Heart left ventricle (tissue), 16 donors: ENCODE data around the gene PSMD4. TPM values are rescaled to one million over a fixed set of nuclear protein-coding genes. Genes with fewer than 3 reads are reported as not detected.
A peak's percentile ranks its signal among the peaks of the same experiment; 100 is the strongest.

Experiments used
- ATAC-seq, 4 donors: fragments of 200-7000 bp; cut with Tn5 transposase; one replicate each; pipeline ENCODE4 v1.9.1; 2020 to 2022; ENCODE audit warnings: moderate library complexity in 4 of 4, mild to moderate bottlenecking in 3 of 4, moderate number of reproducible peaks in 1 of 4
- DNase-seq, 5 donors: peaks; one replicate each; pipeline ENCODE4 v3.0.0-alpha.2; 2020
- H3K27ac ChIP-seq, 12 donors: fragments of 200-600 bp; sonication (generic) in 4 of 12; one replicate each; pipeline versions ENCODE4 v1.5.0 to v1.8.0; 2016 to 2022; ENCODE audit warnings: mild to moderate bottlenecking in 2 of 12
- H3K27me3 ChIP-seq, 9 donors: fragments of 200-600 bp; sonication (generic) in 2 of 9; one replicate each; pipeline versions ENCODE4 v1.5.1 to v1.8.0; 2016 to 2022; ENCODE audit warnings: mild to moderate bottlenecking in 3 of 9
- H3K36me3 ChIP-seq, 9 donors: fragments of 200-600 bp; sonication (generic) in 2 of 9; one replicate each; pipeline versions ENCODE4 v1.5.0 to v1.8.0; 2018 to 2022; ENCODE audit warnings: mild to moderate bottlenecking in 2 of 9
- H3K4me1 ChIP-seq, 12 donors: fragments of 200-600 bp; sonication (generic) in 4 of 12; one replicate each; pipeline versions ENCODE4 v1.5.0 to v1.8.0; 2016 to 2022; ENCODE audit warnings: mild to moderate bottlenecking in 3 of 12
- H3K4me3 ChIP-seq, 12 donors: fragments of 200-600 bp; sonication (generic) in 4 of 12; one replicate each; pipeline versions ENCODE4 v1.5.0 to v1.8.0; 2017 to 2022; ENCODE audit warnings: mild to moderate bottlenecking in 9 of 12, moderate library complexity in 4 of 12
- H3K9me3 ChIP-seq, 12 donors: fragments of 200-600 bp; sonication (generic) in 4 of 12; one replicate each; pipeline versions ENCODE4 v1.5.0 to v1.8.0; 2016 to 2022; ENCODE audit warnings: mild to moderate bottlenecking in 1 of 12
- CTCF ChIP-seq, 12 donors: fragments of 200-600 bp; sonication (generic) in 4 of 12; IDR thresholded peaks; one replicate each; pipeline versions ENCODE4 v1.5.0 to v1.8.0; 2018 to 2022; ENCODE audit warnings: antibody characterized with exemption in 12 of 12, mild to moderate bottlenecking in 5 of 12
- POLR2A ChIP-seq, 2 donors: fragments of 450-650 bp; IDR thresholded peaks; one replicate each; pipeline ENCODE4 v1.6.1; 2017; ENCODE audit warnings: antibody characterized with exemption in 2 of 2, mild to moderate bottlenecking in 2 of 2, moderate library complexity in 2 of 2
- WGBS, 4 donors: extraction: QIAGEN DNeasy Blood & Tissue Kit in 2 of 4; methylation state at CpG; one replicate each; pipeline versions ENCODE4 v1.1.5 to v1.1.7; 2013 to 2018; 5-methylcytosine and 5-hydroxymethylcytosine counted together
- intact Hi-C, 10 donors: fragments of 100-400 bp; cut with DNase I; formaldehyde crosslinking; loops; one replicate each; pipeline versions ENCODE4 v1.11.1 to v1.14.2; 2022
- polyA plus RNA-seq, 2 donors: library from polyadenylated mRNA; stranded (reverse); fragments of 200-250 nt; gene quantifications; one replicate each; pipeline ENCODE4 v1.2.3, GENCODE V29; 2013
- total RNA-seq, 9 donors: library from RNA; depleted of rRNA in 2 of 9; stranded (reverse); fragments of >200 nt in 2 of 9; fragmentation: NEBNext Ultra II Directional in 3 of 9; extraction: Animal tissue kit (Norgen Biotek cat#: 25700) in 3 of 9; gene quantifications; one replicate each; pipeline versions ENCODE4 v1.1.0 to v1.2.4, GENCODE V29; 2016 to 2023
- donor health status: ischemic (EF 13 %, LVEDD 7.1; RV severe dilation, severe dysfunction).
- donor health status: healthy with polysubstance abuse.
- donor health status: DM: no; HTN: yes; CAD: no.
- donor health status: DM: no; HTN: no; CAD: no.
- donor health status: ischemic (EF 25% LVEDD 6.9; RV normal size, moderate dysfunction).
- donor health status: ischemic (EF 25% LVEDD 5.7; RV mildly dilated, moderate dysfunction).
- donor health status: healthy.
- donor health status: DM: yes; HTN: yes; CAD: no.
- donor health status: ischemic (EF 35%, LVEDD 5.7; RV mildly dilated, moderate dysfunction).
- donor health status: nonischemic (EF 11% LVEDD 7.7; RV severe dilation, severe dysfunction).
- donor health status: DM: yes; HTN: yes; CAD: no.
- donor health status: PGD.
- donor health status: ischemic (EF 29% LVEDD 5.4; RV normal size, mild dysfunction).
- donor health status: nonischemic (EF 23%, LVEDD 6.1; RV moderate dilation, normal function).

PSMD4 gene
- total and polyA plus RNA-seq, 11 donors, result 127 to 231 (median 143) TPM

DNA sequence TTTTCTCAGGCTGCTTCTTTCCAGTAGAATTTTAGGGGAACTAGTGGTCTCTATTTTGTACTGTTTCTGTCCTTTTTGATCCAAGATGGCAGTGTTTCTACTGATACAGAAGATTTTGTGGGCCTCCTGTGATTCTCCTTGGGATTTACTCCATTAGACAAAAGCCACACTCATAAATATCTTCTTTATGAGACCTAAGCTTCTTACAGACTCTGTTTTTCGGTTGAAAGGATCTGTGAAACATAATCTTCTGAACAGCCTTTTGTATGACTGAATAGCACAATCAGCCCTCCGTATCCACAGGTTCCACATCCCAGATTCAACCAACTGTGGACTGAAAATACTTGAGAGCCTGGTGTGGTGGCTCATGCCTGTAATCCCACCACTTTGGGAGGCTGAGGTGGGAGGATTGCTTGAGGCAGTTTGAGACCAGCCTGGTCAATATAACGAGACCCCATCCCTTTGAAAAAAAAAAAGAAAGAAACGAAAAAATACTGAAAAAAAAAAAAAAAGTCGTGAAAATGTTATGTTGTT is 10.8 kb upstream of the PSMD4 start:
- no peak overlapping the region for H3K27ac ChIP-seq
- TF ChIP-seq POLR2A (IDR thresholded peaks at IDR 0.05), result no peak
- no peak for TF ChIP-seq CTCF (IDR thresholded peaks at IDR 0.05)
- H3K9me3 ChIP-seq, result no peaks in the 10 kb centered on the region
- peaks cover 5 to 100% (median 100%) of the 10 kb centered on the region in 9 donors for H3K36me3 ChIP-seq
- no peaks in the 10 kb centered on the region for H3K27me3 ChIP-seq
- ATAC-seq, result no peak
- no peak overlapping the region for H3K4me3 ChIP-seq
- intact Hi-C loops, result loop anchor here in 1 of 10 donors (5.0 kb wide), 1 partner anchor 36 kb away; no protein-coding TSS in a partner anchor
- 85 to 90% (median 88%) methylated on average over 5 of the region's 5 CpGs for WGBS, 4 donors
- DNase-seq, result no peak
- H3K4me1 ChIP-seq, result no peaks in the 10 kb centered on the region

DNA sequence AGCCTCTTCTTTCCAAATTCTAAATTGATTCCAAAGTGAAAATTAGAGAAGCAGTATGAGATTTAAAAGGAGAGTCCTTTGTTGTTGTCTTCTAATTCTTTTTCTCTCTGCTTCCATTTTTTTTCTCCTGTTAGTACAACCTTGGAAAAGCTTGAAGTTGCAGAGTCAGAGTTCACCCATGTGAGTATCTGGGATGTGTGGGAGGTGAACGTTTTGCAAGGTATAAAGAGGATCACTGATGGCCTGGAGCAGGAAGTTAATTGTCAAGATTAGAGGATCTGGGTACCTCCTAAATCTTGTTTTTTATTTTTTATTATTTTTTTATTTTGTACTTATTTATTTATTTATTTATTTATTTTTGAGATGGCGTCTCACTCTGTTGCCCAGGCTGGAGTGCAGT is 7.7 kb upstream of the PSMD4 start:
- no peak overlapping the region for H3K4me3 ChIP-seq
- TF ChIP-seq CTCF (IDR thresholded peaks at IDR 0.05) (no peak), POLR2A (IDR thresholded peaks at IDR 0.05) (no peak)
- no peaks in the 10 kb centered on the region for H3K9me3 ChIP-seq
- H3K36me3 ChIP-seq, result peaks cover 5 to 89% (median 81%) of the 10 kb centered on the region in 9 donors
- 85 to 91% (median 86%) methylated on average over 2 of the region's 2 CpGs for WGBS, 4 donors
- no peak for DNase-seq
- H3K4me1 ChIP-seq, result no peaks in the 10 kb centered on the region
- H3K27me3 ChIP-seq, result no peaks in the 10 kb centered on the region
- H3K27ac ChIP-seq, result no peak overlapping the region
- intact Hi-C loops, result no loop called here
- no peak for ATAC-seq

DNA sequence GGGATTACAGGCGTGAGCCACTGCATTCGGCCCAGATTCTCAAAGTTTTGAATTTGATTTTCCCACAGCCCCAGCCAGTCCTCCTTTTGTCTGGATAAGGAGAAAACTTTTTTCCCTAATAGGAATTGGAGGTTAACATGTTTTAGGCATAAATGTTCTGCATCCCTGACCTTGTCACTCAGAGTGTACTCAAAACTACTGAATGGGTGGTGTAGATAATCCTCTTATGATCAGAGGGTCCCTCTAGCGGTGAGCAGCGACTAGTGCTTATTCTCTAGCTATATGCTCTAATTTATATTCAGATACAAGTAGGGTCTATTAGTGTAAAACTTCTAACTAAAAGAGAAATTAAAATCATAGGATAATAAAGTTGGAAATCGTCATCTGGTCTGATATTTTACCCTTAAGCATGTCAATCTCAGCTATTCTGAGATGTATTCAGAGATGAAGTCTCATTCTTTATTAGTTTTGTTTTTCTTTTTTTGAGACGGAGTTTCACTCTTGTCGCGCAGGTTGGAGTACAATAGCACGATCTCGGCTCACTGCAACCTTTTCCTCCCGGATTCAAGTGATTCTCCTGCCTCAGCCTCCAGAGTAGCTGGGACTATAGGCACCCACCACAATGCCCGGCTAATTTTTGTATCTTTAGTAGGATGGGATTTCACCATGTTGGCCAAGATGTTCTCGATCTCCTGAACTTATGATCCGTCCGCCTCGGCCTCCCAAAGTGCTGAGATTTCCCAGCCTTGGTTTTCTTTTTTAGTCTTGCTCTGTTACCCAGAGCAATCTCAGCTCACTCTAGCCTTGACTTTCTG is 2.7 kb upstream of the PSMD4 start:
- peak overlapping the region in 1 of 12 donors; percentile 11 for H3K27ac ChIP-seq
- peak in 3 of 4 donors; percentile 24 to 47 (median 32) for ATAC-seq
- 64 to 66% (median 65%) methylated on average over 16 of the region's 16 CpGs for WGBS, 4 donors
- intact Hi-C loops, result loop anchor here in 8 of 10 donors (1.0 to 10.0 kb wide), 7 partner anchors 53 to 157 kb away; partner anchors contain the start of genes PIP5K1A (in 3 of the 8) and VPS72 (in 2 of the 8)
- peaks cover 0 to 19% (median 9%) of the 10 kb centered on the region in 12 donors for H3K4me1 ChIP-seq
- peak; percentile 72 to 91 (median 84) for TF ChIP-seq CTCF (IDR thresholded peaks at IDR 0.05)
- TF ChIP-seq POLR2A (IDR thresholded peaks at IDR 0.05), result no peak
- no peak overlapping the region for H3K4me3 ChIP-seq
- H3K27me3 ChIP-seq, result no peaks in the 10 kb centered on the region
- peak in 4 of 5 donors; percentile 57 to 68 (median 60) for DNase-seq
- no peaks in the 10 kb centered on the region for H3K9me3 ChIP-seq
- H3K36me3 ChIP-seq, result peaks cover 3 to 38% (median 30%) of the 10 kb centered on the region in 9 donors

DNA sequence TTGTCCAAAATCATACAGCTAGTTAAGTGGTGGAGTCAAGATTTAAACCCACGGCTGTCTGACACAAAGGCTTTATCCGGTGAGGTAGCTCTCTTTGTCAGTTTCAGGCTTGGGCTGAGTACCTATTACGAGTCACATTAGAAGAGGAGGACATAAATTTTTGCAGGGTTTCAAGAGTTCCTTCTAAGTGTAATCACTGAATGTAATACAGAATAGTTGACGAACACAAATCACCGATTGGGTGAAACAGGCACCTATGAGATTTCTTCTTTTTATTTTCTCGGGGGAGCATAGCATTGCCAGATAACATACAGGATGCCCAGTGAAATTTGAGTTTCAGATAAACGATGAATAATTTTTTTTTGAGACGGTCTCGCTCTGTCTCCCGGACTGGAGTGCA is 847 bp downstream of the PSMD4 start:
- peak overlapping the region in 11 of 12 donors; percentile 73 to 95 (median 90) for H3K27ac ChIP-seq
- no peak for TF ChIP-seq POLR2A (IDR thresholded peaks at IDR 0.05)
- no peak for TF ChIP-seq CTCF (IDR thresholded peaks at IDR 0.05)
- H3K4me1 ChIP-seq, result peaks cover 0 to 26% (median 9%) of the 10 kb centered on the region in 12 donors
- peaks cover 0 to 3% (median 0%) of the 10 kb centered on the region in 9 donors for H3K36me3 ChIP-seq
- no peaks in the 10 kb centered on the region for H3K9me3 ChIP-seq
- intact Hi-C loops, result loop anchor here in 3 of 10 donors (2.0 to 10.0 kb wide), 3 partner anchors 57 to 161 kb away; partner anchors contain the start of gene PIP5K1A (in 2 of the 3)
- no peaks in the 10 kb centered on the region for H3K27me3 ChIP-seq
- H3K4me3 ChIP-seq, result peak overlapping the region; percentile 63 to 97 (median 88)
- 27 to 47% (median 33%) methylated on average over 10 of the region's 10 CpGs for WGBS, 4 donors
- ATAC-seq, result no peak
- no peak for DNase-seq
